NCI-H748 (cell line): ENCODE measurements around the gene PSMG4.
A peak's percentile ranks its signal among the peaks of the same experiment; 100 is the strongest.

Experiments
- DNase-seq: peaks from one replicate; lab custom pipeline; 2025; ENCODE audit not compliant: unreplicated experiment; lab: John Stamatoyannopoulos, UW

PSMG4 gene

GRCh38 chr6:3250231-3250675, 8.5 kb upstream of the PSMG4 start:
- DNase-seq: no peak

DNA sequence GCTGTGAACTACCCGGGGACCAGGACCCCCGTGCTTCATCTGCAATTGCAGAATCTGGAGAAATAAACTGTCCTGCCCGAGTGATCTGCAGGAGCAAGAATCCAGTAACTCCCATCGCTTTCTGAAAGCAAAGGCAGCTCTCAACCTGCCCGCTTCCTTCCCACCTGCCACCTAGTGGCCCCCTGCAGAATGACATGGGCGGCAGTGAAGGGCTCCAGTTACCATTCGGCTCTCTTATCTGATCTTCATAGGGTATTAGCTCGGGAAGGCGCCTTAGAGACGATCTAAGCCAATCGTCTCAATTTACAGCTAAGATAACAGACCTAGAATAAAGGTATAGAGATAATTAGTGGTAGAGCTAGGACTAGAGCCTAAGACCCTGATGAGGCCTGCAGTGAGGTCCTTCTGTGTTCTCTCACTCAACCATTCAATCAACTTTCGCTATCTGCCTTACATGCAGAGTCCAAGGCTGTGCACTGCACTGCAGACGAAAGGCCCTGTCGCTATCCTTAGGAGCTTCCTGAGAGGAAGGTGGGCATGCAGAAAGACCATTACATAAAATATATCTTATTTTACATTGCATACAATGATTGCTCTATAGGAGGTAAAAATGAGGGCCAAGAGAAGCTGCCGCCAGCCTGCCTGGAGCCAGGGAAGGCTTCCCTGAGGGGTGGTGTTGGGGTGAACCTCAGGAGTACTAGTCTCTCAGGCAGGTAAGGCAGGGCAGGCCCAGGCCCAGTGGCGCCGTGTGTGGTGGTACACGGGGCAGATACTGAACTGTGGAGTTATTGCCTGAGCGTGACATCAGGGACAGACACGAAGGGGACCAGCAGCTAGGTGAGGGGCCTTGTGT, 7.1 kb upstream of the PSMG4 start:
- DNase-seq: peak; percentile 88

DNA sequence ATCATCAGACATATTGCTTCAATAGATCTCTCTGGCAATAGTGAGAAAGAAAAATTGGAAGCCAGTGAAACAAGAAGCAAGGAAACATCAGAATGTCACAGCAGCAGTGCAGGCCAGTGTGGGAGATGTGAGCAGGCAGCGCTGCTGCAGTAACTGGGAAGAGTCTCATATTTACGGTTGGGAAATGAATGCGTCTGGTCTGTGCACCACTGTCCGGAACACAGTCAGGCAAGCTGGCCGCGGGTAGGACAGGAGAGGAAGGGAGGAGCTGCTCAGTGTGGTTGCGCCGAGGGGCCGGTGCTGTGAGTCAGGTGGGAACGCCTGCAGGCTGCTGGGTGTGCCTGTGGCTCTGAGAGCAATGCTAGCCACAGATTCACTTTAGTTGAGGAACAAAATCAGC, 6.4 kb upstream of the PSMG4 start:
- no peak for DNase-seq

DNA sequence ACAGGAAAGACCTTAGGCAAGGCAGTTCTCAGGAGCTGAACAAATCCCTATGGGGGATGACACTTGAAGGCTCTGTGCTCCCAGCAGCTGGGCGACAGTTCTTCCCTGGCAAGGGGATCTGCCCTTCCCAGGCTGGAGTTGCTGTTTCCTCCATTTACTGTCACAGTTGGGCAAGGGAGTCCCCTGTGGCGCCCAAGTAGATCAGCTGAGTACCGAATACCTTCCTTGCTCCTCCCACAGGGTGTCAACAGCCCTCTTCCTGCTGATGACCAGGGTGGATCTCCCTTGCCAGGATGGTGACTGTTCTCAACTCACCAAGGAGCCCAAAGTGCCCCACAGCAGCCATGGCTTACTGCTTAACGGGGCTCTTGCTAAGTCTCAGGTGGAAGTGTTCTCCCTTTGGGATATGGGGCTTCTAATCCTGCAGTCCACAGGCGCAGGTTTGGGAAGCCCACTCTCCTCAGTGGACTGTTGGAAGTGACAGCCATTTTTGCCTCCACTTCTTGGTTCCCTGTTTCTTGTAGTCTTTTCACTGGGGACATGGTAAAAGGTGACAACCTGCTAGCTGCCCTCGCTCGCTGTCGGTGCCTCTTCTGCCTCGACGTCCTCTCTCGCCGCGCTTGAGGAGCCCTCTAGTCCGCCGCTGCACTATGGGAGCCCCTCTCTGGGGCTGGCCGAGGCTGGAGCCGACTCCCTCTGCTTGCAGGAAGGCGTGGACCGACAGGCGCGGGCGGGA, 5.7 kb upstream of the PSMG4 start:
- DNase-seq: no peak

DNA sequence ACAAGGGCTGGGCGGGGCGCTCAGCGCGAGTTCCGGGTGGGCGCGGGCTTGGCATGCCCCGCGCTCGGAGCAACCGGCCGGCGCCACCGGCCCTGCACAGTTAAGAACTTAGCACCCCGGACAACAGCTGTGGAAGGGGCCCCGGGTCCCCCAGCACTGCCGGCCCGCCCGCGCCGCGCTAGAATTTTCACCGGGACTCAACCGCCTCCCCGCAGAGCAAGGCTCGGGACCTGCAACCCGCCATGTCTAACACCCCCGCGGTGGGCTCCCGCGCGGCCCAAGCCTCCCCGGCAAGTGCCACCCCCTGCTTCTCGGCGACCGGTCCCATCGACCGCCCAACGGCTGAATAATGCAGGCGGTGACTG, 5.2 kb upstream of the PSMG4 start:
- no peak for DNase-seq

GRCh38 chr6:3258201-3258600, 546 bp upstream of the PSMG4 start:
- DNase-seq: no peak

- DNase-seq: peak; percentile 74
Observed at GRCh38 chr6:3259491-3259958, 778 bp downstream of the PSMG4 start.

- DNase-seq: no peak
Observed at GRCh38 chr6:3260296-3260695, 1.5 kb downstream of the PSMG4 start.

GRCh38 chr6:3260772-3261517, 2.2 kb downstream of the PSMG4 start:
- no peak for DNase-seq

DNA sequence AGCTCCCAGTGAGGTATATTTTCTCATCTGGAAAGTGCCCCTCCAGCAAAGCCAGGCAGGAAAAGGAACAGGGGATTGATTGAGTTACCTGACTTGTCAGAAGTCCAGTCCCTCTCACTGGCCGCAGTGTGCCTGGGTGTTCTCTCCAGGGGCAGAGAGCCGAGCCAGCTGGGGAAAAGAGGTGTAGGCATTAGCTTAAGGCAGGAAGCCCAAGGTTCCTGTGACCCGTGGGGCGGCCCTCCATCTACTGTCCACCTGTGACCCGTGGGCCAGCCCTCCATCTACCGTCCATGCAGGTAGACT, 2.7 kb downstream of the PSMG4 start:
- DNase-seq: no peak

DNA sequence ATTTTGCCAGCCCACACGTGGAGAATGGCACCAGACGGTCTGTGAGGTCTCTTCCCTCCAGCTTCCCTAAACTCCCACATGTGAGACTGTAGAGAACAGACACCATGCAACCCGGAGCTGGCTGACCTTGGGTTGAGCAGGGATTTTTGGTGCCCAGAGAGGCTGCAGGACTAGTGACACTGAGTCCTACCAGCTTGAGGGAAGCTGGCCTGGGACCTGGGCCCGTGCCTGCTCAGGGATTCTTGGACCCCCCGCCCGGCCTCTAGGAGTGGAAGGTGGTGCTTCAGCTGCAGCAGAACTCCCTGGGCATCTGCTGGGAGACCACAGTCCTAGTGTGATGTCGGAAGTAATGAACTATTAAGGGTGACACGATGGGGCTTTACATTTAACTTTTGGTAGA, 3.2 kb downstream of the PSMG4 start:
- no peak for DNase-seq

GRCh38 chr6:3263096-3263495, 4.3 kb downstream of the PSMG4 start:
- DNase-seq: no peak

- DNase-seq: no peak
Observed at GRCh38 chr6:3264356-3264755, 5.6 kb downstream of the PSMG4 start.

DNA sequence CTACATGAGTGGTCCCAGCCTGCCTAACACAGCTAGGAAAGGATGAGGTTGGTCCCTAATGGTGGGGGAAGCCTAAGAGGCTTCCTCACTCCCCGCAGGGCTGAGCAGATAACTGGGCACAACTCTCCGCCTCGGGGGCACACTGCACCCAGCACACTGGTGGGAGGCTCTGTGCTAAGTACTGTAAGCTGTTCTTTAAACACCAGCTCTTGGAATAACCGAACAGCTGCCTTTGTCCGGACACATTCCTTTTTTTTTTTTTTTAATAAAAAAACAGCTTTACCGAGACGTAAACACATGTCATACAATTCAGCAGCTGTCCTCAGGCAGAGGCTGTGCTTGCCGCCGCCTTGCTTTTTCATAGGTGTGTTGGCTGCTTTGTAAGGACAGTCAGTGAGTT, 6.9 kb downstream of the PSMG4 start:
- DNase-seq: no peak

DNA sequence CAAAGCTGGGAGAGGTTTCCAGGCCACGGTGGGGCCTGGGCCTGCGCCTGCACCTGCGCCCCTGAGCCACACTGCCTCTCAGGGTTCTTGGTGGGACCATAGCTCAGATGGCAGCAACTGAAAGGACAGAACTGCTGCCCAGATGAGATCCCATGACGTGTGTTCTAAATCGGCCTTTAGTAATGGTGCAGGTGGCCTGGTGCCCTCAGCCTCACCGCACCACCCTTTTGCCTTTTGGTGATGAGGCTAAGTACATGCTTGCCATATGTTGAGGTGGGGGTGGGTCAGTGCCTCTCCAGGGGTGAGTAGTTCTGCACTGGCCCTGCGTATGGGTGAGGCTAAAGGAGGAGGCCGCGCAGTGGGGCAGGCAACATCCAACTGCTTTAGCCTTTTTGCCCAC, 7.4 kb downstream of the PSMG4 start:
- DNase-seq: no peak

DNA sequence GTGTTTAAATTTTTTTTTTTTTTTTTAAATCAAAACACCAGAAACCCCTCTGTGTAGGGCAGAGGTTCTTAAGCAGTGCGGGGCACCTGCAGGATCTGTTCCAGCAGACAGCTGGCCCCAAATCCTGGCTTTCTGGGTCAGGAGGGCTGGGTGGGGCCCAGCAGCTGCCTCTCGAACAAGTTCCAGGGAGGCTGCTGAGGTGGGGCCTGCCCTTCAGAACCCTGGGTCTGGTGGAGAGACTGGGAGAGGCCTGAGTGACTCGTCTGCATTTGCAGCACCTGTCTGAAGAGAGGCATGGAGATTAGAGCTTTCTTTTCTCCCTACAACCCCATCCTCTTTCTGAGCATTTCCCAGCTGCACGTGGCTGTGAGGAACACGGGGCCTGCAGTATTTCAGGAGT, 8.4 kb downstream of the PSMG4 start:
- DNase-seq: no peak

- DNase-seq: no peak
Observed at GRCh38 chr6:3268680-3269079, 9.9 kb downstream of the PSMG4 start.

GRCh38 chr6:3269281-3269975, 10.7 kb downstream of the PSMG4 start:
- no peak for DNase-seq

- no peak for DNase-seq
Observed at GRCh38 chr6:3270258-3270657, 11.5 kb downstream of the PSMG4 start.

GRCh38 chr6:3271756-3272155, 13.0 kb downstream of the PSMG4 start:
- no peak for DNase-seq

- DNase-seq: no peak
Observed at GRCh38 chr6:3272911-3273547, 14.3 kb downstream of the PSMG4 start.
